NCI-H526 treated with DMSO at 0.1 percent for 48 hours (cell line): ENCODE data around the gene CD160.
"Not testable (repeated sequence)": the region's sequence is repeated elsewhere in the genome, so short reads cannot be mapped to it uniquely, and the experiment has no call there.

Experiments used
- DNase-seq: peaks from one replicate; lab custom pipeline; 2025; lab: John Stamatoyannopoulos, UW

The CD160 gene

DNA sequence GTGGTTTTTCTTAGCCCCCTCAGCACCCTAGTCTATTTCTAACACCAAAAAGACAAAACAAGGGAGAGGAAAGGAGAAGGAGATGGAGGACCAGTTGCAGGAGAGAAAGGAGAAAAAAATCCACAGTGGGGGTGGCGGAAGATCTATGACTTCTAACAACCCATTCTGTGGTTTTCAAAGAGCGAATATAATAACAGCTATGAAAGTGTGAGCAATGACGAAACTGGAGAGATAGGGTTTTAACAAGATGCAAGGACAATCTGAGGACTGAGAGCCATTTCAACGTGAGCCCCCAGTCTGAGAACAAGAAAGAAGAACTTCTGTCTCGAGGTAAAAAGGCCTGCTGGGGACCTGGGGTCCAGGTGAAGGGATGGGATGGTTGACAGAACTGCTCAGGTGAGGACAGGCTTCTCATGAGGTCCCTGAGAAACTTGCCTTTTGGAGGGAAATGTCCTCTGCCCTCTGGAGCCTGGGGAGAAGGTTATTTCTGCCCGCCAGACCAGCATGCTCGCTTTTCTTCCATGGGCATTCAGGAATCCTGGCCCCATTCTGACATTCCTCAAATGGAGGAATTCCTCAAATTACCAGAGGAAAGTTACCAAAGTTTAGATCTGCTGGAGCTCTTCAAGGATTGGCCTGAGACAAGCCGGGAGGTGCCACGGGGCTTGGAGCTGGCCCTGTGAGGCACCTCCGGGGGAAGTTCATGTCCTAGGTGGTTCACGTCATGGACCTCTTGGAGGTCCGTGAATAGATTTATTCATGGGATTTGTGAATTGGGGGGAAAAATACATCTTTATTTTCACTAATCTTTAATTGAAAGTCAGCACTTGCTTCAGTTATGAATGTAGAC is at the start of gene CD160:
CD160 (plus strand) TSS at position 270 of the 850 bp plus-strand sequence. CDS start 8,829 bp downstream, outside the sequence.
- no peak for DNase-seq

- not testable (repeated sequence) for DNase-seq
These were observed 48.1 kb upstream of the CD160 start for GRCh38 chr1:145670995-145671745.

DNA sequence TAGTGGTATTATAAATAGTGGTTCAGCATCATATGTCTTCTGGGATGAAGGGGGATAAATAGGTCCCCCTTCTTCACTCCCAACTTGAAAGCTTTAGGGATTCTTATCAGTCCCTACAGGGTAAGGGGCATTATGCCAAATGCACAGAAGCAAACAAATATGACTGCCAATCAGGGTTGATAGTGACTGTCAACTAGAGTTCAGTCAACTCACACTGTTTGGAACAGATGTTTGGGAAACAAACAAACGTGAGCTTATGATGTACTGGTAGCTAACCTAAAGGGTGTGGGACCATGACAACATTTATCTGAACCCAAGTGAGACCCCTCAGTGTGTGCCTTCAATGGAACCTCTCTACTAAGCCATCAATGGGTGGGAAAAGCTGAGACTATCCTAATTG is 46.1 kb upstream of the CD160 start:
- DNase-seq = not testable (repeated sequence)

DNA sequence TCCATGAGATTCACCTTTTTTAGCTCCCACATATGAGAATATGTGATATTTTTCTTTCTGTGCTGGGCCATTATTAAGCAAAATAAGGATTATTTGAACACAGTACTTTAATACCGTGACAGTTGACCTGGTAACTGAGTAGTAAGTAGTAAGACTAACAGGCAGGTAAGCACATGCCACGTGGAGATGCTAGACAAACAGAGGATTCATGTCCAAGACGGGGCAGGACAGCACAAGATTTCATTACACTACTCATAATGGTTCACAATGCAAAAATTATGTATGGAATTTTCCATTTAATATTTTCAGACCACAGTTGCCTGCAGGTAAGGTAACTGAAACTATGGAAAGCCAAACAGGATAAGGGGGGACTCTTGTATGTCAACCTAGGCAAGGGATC is 34.4 kb upstream of the CD160 start:
- DNase-seq = not testable (repeated sequence)

DNA sequence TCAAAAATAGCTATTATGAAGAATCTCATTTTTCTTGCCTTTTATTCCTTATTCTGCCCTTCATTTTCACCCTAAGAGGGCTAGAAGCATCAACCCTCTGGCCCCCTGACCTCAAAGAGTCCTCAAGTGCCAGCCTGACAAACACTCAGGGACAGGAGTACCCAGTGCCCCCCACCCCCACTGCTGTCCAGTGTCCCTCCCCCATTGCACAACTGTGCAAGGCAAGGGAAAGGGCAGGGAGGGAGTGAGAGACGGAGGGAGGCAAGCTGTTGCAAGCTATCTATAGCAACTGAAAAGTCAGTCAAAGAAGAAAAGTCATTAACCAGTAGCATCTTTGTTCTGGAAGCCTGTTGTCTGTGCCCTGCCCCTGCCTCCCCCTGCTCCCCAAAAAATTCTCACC is 33.2 kb upstream of the CD160 start:
- not testable (repeated sequence) for DNase-seq

DNA sequence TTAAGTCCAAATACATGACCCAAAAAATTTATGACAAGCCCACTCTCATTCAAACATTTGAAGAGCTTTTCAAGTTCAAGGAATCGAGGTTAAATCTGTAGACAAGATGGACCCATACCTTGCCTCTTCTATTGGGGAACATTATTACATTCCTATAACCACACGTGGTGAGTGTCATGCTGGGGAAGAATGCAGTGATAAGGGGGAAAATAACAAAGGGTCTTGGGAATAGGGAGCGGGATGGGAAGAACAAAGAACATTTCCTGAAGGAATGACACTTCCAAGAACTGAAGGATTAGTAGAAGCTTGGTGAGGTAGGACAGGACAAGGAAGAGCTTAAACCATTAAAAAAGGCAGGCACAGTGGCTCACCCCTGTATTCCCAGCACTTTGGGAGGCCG is 31.0 kb upstream of the CD160 start:
- no peak for DNase-seq

DNA sequence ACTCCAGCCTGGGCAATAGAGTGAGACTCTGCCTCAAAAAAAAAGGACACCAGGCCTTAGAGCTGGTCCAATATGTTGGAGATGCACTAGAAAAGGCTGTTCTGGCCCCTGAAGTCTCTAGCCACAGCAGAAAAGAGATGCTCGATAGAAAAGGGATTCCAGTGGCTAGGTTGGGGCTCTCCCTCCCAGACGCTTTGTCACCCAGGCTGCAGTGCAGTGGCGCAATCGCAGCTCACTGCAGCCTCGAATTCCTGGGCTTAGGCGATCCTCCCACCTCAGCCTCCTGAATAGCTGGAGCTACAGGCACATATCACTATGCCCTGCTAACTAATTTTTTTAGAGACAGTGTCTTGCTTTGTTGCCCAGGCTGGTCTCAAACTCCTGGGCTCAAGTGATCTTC is 30.4 kb upstream of the CD160 start:
- DNase-seq = no peak

GRCh38 chr1:145689922-145690321 is 29.4 kb upstream of the CD160 start:
- no peak for DNase-seq

DNA sequence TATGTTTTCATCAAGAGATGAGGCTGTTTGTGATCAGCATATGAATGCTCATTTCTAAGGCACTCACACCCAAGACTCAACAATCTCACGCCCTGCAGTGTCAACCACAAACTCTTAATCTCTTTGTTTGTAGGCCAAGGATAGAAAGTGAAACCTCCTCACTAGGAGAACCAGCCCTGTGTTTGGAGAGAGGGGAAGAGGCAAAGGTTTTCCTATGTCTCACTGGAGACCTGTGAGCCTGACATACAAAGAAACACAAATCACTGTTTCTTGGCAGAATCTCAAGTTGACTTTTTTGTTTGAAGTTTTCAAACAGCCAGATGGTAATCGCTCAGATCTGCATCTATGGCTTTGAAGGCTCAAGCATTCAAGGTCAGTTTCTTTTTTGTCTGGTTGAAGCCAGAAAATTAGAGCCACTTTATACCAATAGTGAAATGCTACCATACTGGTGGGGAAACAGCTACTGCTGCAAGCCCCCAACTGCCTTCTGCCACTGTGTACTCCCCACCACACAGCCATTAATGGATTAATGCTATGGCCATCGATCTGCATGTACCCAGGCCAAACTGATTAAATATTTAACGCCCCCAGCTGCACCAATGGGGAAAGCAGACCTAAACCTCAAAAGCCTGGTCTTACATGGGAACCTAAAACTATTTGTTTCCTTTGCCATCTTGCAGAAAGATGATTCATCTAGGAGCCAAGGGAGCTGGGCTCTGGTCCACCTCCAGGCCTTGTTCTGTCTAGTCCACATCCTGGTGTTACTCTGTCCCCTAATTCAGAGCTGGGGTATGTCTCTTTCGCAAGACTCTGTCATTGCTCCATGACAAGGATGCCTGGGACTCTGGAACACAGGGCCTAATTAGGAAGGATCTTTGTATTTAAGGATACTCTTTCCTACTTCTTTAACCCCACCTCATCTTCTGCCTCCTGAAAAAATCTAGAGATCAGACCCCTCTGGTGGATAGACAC is 28.4 kb upstream of the CD160 start:
- no peak for DNase-seq

- no peak for DNase-seq
These were observed 26.4 kb upstream of the CD160 start for GRCh38 chr1:145692785-145693443.

DNA sequence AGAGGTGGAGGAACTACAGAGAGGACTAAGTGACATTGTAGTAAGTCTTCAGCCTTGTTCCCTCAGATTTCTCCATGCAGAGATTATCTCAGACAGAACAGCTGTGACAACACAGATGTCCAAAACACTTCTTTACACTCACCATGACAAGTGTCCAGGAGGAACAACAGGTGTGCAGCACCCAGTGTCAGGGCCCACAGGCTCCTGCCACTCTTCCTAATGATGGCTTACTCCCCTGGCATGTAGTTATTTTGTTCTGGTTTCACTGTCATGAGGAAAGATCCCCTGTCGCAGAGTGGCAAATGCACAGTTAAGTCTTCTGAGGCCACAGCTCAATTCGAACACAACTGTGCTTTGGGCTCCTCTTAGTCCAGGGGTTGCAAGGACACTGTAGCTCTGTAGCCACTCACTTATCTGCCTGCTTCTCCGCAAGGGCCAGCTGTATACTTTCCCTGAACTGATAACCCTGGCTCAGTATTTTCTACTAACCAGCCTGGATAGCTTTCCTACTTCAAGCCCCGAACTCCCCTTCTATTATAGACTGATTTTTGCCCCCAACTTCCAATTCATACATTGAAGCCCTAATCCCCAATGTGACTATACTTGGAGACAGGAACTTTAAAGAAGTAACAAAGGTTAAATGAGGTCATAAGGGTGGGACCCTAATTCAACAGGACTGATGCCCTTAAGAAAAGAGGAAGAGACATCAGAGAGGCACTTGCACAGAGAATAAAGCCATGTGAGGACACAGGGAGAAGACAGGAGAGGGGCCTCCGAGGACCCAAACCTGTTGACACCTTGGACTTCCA is 23.3 kb upstream of the CD160 start:
- DNase-seq = no peak

DNA sequence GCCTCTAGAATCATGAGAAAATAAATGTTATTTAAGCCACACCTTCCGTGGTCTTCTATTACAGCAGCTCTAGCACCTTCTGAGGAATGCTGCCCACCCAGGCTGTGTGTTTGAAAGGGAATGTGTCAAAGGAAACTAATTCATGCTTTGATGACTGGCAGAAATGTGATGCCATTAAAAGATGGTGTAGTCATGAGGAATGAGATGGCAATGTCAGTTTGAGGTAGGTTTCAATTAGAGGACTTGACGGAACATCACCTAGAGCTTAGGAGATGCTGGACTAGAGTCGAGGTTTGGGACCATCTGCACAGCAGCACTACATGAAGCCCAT is 22.7 kb upstream of the CD160 start:
- DNase-seq = no peak

GRCh38 chr1:145701306-145701862 is 17.9 kb upstream of the CD160 start:
- no peak for DNase-seq

DNA sequence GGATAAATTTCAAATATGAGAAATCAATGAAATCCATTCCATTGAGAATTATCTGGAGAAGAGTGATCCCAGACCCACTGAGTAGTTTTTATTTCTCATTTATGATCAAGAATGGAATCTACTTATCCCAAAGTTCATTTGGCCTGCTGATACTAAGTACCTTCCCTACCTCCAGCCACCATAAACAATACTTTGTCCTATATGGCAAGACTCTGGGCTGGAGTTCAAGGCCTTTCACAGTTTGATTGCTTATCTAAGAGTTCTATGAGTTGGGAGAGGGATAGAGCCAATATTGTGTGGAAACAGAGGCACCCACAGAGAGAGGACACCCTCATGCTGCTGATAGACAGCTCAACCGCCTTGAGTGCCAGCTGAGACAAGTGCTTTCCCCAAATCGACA is 17.2 kb upstream of the CD160 start:
- DNase-seq = no peak

DNA sequence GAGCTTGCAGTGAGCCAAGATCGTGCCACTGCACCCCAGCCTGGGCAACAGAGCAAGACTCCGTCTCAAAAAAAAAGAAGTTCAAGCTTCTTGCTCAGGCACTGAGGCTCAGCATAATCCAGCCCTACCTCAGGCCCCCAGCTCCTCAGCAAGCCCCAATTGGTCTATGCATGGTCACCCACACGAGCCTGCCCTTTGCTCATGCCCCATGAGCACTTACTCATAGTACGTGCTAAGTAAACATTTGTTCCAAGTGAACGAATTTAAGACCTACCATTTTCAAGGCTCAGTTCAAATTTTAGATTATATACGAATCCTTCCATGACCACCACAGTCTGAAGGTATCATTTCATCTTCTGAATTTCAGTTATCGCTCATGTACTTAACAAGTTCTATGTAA is 16.5 kb upstream of the CD160 start:
- no peak for DNase-seq

DNA sequence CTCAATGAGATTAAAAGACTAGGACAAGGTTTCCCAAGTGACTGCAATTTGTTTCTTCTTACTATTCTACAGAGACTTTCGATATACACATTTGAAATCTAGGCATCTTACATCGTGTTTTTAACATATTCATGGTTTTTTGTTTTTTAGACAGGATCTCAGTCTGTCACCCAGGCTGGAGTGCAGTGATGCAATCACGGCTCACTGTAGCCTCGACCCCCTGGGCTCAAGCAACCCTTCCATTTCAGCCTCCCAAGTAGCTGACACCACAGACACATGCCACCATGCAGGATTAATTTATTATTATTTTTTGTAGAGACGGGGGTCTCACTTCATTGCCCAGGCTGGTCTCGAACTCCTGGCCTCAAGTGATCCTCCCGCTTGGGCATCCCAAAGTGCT is 13.7 kb upstream of the CD160 start:
- DNase-seq = no peak

DNA sequence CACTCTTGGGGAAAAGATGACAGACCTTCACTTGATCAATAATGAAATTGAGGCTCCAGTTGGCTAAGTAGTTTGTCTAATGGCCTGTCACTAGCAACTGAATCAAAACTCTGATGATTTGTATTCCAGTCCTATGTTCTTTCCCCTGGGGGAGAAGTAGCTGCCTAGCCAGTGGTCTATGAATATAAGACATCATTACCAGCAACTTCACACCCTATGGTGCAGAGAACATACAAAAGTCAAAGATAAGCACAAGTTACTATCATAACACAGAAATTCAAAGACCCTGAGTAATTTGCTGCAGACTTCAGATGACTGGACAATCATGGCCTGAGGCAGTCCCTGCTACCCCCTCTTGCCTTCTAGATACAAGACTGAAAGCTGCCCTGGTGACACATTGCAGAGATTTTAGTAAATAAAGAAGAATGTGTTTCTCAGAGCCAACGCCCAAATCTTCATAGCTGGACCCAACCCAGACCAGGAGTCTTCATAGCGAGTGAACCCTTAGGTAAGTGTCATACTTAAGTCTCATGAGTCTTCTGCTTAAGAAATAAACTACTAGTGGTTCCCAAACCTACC is 13.1 kb upstream of the CD160 start:
- no peak for DNase-seq

DNA sequence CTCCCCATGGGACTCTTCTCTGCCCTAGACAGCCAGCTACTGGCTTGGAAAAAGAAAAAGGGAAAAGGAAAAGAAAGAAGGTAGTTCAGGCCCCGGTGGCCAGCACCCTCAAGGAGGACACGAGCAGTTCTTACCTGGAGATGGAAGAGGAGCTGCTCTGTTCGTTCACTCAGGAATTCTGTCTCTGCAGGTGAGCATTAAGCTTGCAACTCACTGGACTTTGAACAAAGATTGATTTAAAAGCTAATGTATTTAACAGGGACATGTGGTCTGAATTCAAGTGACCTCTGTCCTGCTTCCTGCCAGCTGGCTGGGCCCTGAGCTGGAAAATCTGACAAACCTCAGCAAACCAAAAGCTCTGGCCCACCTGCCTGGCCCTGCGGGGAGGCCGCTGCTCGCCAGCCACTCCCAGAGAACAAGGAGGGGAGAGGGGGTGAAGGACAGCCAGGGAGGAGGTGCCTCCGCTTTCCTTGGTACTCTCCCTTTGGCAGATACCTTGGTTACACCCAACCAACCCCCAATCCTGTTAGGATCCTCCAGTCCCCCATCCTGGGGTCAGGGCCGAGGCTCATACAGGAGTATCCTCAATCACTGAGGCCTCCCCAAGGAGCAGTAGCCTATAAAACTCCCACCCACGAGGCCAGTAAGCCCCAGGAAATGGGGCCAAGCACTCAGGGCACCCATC is 12.0 kb upstream of the CD160 start, which contains the start of gene PDZK1:
PDZK1 (minus strand) TSS at position 186 of the 685 bp plus-strand sequence. CDS start 19,347 bp downstream, outside the sequence.
- no peak for DNase-seq

DNA sequence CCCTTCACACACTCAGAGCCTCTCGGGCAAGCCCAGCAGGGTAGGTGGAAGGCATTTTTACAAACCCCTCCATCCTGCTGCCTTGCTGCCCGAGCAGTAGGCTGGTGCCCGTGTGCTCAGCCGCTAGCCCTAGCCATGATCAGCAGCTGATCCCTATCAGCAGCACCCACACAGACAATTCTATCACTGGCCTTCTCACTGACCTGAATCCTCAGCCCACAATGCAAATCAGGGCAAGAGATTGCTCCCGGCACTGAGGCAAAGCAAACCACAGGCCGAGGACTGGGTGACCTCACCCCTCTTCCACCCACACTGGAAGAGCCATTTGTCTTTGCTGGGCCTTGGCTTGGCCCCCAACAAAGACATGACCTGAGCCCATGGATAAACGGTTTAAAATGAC is 11.2 kb upstream of the CD160 start:
- peak; percentile 61 for DNase-seq
